ENCODE measurements around the gene DENND6B. TPM values are rescaled to one million over a fixed set of nuclear protein-coding genes. Genes with fewer than 3 reads are reported as not detected.

Gene DENND6B
- total RNA-seq, 1 experiment from 2014 or later = 2.5 TPM

DNA sequence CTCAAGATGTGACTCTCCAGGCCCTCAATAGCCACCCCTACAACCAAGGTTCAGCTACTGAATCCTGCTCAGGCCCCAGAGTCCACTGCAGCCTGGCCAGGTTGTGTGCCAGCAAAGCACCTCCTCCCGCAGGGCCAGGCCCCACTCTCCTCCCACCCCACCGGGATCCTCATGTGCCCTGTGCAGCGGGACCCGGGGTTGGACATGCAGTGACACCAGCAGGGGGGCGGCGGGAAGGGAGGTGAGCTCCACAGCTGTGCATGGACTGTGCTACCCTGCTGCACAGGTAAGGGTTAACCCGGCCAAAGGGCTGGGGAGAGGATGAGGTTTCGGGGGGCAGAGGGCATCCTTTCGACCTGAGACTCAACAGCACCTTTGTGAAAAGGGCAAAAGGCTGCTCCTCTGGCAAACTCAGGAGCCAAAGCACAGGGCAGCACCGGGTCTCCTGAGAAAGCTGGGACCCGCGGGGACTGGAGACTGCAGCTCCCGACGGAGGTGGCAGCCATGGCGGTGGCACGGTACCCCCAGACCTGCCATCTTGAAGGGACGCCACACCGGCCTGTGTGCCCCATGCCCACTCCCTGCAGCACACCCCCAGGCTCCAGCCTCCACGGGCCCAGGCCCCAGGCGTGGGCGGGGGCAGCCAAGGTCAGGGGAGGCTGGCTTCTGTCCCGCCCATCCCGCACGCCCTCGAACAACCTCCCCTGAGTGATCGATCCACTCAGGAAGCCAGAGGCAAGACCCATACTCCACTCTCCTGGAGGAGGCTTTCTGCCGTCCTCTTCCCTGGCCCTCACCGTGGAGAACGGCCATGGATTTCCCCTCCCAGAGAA lies 29.9 kb downstream of the DENND6B start:
- ChIA-PET POLR2A (no interaction called here), CTCF (interaction anchor here (0.5 to 1.6 kb wide), 4 partner anchors 20 to 30 kb away, joined by 3 to 5 read pairs (median 4); no protein-coding TSS in a partner anchor)
- TF ChIP-seq, protein P1, sequence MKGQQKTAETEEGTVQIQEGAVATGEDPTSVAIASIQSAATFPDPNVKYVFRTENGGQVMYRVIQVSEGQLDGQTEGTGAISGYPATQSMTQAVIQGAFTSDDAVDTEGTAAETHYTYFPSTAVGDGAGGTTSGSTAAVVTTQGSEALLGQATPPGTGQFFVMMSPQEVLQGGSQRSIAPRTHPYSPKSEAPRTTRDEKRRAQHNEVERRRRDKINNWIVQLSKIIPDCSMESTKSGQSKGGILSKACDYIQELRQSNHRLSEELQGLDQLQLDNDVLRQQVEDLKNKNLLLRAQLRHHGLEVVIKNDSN (CRISPR knock-in tag; IDR thresholded peaks at IDR 0.05) = no peak
- TF ChIP-seq, protein P2, sequence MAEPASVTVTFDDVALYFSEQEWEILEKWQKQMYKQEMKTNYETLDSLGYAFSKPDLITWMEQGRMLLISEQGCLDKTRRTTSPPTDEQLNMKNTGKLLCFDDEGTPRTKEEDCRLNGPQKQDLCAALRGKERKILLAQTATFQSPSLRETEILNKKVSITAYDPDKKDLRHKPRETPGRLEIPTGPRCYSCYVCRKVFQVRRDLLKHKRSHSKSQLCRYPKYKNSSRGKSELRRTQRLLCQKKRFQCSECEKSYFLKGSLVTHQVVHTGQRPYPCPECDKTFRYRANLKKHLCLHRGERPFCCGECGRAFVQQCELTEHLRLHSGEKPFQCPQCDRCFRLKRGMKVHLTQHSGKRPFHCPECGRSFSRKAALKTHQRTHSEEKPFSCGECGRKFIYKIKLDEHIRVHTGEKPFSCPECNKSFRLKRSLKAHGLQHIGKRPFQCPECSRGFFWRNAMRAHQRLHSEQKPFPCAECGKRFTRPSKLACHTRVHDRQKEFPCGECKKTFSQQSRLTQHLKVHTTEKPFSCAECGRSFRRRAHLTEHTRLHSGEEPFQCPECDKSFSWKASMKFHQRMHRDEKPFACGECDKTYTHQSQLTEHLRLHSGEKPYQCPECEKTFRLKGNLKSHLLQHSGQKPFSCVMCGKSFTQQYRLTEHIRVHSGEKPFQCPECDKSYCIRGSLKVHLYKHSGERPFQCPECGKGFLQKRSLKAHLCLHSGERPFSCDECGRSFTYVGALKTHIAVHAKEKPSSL (CRISPR knock-in tag; conservative IDR thresholded peaks at IDR 0.05) = no peak
- TF ChIP-seq ZNF219 (CRISPR knock-in tag; IDR thresholded peaks at IDR 0.05; ENCODE audit: borderline replicate concordance) = no peak
- no peak for TF ChIP-seq SOX15 (CRISPR knock-in tag; IDR thresholded peaks at IDR 0.05)
- TF ChIP-seq ZNF396 (CRISPR knock-in tag; IDR thresholded peaks at IDR 0.05; ENCODE audit: borderline replicate concordance) = no peak
- no peak for TF ChIP-seq RORB (CRISPR knock-in tag; IDR thresholded peaks at IDR 0.05)
- no peak for TF ChIP-seq NFATC4 (CRISPR knock-in tag; IDR thresholded peaks at IDR 0.05)
- TF ChIP-seq, protein P3, sequence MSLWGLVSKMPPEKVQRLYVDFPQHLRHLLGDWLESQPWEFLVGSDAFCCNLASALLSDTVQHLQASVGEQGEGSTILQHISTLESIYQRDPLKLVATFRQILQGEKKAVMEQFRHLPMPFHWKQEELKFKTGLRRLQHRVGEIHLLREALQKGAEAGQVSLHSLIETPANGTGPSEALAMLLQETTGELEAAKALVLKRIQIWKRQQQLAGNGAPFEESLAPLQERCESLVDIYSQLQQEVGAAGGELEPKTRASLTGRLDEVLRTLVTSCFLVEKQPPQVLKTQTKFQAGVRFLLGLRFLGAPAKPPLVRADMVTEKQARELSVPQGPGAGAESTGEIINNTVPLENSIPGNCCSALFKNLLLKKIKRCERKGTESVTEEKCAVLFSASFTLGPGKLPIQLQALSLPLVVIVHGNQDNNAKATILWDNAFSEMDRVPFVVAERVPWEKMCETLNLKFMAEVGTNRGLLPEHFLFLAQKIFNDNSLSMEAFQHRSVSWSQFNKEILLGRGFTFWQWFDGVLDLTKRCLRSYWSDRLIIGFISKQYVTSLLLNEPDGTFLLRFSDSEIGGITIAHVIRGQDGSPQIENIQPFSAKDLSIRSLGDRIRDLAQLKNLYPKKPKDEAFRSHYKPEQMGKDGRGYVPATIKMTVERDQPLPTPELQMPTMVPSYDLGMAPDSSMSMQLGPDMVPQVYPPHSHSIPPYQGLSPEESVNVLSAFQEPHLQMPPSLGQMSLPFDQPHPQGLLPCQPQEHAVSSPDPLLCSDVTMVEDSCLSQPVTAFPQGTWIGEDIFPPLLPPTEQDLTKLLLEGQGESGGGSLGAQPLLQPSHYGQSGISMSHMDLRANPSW (CRISPR knock-in tag; conservative IDR thresholded peaks at IDR 0.05; ENCODE audit: low read depth) = no peak
- no peak for TF ChIP-seq FOXP1 (CRISPR knock-in tag; IDR thresholded peaks at IDR 0.05; ENCODE audit: borderline replicate concordance)
- TF ChIP-seq, protein P4, sequence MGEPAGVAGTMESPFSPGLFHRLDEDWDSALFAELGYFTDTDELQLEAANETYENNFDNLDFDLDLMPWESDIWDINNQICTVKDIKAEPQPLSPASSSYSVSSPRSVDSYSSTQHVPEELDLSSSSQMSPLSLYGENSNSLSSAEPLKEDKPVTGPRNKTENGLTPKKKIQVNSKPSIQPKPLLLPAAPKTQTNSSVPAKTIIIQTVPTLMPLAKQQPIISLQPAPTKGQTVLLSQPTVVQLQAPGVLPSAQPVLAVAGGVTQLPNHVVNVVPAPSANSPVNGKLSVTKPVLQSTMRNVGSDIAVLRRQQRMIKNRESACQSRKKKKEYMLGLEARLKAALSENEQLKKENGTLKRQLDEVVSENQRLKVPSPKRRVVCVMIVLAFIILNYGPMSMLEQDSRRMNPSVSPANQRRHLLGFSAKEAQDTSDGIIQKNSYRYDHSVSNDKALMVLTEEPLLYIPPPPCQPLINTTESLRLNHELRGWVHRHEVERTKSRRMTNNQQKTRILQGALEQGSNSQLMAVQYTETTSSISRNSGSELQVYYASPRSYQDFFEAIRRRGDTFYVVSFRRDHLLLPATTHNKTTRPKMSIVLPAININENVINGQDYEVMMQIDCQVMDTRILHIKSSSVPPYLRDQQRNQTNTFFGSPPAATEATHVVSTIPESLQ (CRISPR knock-in tag; IDR thresholded peaks at IDR 0.05) = no peak
- TF ChIP-seq, protein P5, sequence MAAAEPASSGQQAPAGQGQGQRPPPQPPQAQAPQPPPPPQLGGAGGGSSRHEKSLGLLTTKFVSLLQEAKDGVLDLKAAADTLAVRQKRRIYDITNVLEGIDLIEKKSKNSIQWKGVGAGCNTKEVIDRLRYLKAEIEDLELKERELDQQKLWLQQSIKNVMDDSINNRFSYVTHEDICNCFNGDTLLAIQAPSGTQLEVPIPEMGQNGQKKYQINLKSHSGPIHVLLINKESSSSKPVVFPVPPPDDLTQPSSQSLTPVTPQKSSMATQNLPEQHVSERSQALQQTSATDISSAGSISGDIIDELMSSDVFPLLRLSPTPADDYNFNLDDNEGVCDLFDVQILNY (CRISPR knock-in tag; IDR thresholded peaks at IDR 0.05) = no peak
- TF ChIP-seq NFE2L1 (CRISPR knock-in tag; IDR thresholded peaks at IDR 0.05) = no peak
- TF ChIP-seq, protein P6, sequence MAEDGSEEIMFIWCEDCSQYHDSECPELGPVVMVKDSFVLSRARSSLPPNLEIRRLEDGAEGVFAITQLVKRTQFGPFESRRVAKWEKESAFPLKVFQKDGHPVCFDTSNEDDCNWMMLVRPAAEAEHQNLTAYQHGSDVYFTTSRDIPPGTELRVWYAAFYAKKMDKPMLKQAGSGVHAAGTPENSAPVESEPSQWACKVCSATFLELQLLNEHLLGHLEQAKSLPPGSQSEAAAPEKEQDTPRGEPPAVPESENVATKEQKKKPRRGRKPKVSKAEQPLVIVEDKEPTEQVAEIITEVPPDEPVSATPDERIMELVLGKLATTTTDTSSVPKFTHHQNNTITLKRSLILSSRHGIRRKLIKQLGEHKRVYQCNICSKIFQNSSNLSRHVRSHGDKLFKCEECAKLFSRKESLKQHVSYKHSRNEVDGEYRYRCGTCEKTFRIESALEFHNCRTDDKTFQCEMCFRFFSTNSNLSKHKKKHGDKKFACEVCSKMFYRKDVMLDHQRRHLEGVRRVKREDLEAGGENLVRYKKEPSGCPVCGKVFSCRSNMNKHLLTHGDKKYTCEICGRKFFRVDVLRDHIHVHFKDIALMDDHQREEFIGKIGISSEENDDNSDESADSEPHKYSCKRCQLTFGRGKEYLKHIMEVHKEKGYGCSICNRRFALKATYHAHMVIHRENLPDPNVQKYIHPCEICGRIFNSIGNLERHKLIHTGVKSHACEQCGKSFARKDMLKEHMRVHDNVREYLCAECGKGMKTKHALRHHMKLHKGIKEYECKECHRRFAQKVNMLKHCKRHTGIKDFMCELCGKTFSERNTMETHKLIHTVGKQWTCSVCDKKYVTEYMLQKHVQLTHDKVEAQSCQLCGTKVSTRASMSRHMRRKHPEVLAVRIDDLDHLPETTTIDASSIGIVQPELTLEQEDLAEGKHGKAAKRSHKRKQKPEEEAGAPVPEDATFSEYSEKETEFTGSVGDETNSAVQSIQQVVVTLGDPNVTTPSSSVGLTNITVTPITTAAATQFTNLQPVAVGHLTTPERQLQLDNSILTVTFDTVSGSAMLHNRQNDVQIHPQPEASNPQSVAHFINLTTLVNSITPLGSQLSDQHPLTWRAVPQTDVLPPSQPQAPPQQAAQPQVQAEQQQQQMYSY (CRISPR knock-in tag; IDR thresholded peaks at IDR 0.05) = no peak
- TF ChIP-seq, protein P7, sequence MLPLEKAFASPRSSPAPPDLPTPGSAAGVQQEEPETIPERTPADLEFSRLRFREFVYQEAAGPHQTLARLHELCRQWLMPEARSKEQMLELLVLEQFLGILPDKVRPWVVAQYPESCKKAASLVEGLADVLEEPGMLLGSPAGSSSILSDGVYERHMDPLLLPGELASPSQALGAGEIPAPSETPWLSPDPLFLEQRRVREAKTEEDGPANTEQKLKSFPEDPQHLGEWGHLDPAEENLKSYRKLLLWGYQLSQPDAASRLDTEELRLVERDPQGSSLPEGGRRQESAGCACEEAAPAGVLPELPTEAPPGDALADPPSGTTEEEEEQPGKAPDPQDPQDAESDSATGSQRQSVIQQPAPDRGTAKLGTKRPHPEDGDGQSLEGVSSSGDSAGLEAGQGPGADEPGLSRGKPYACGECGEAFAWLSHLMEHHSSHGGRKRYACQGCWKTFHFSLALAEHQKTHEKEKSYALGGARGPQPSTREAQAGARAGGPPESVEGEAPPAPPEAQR (CRISPR knock-in tag; IDR thresholded peaks at IDR 0.05) = no peak
- no peak for TF ChIP-seq ESRRA (CRISPR knock-in tag; IDR thresholded peaks at IDR 0.05; ENCODE audit: borderline replicate concordance)
- H3K27ac Mint-ChIP-seq = peak overlapping the region; percentile 78; the same call in 1 of the 2 replicates
- H3K27me3 Mint-ChIP-seq (ENCODE audit: low read depth) = no peaks in the 10 kb centered on the region
- ATAC-seq (no peak), DNase-seq (ENCODE audit: low spot score) (no peak)
- no peaks in the 10 kb centered on the region for H3K9me3 Mint-ChIP-seq
- H3K4me3 Mint-ChIP-seq = no peak overlapping the region
- H3K36me3 Mint-ChIP-seq = no peaks in the 10 kb centered on the region
- peaks cover 32% of the 10 kb centered on the region for H3K4me1 Mint-ChIP-seq

All from WTC11 (cell line).